GDM1 (cell line): ENCODE measurements around the gene TRMO.
A peak's percentile ranks its signal among the peaks of the same experiment; 100 is the strongest.

Experiments
- DNase-seq: peaks from one replicate; lab custom pipeline; 2025; lab: John Stamatoyannopoulos, UW

Gene TRMO

GRCh38 chr9:97903177-97903576 is 19.1 kb downstream of the TRMO start:
- DNase-seq = no peak

- DNase-seq = peak; percentile 13
These were observed 21.3 kb downstream of the TRMO start for GRCh38 chr9:97900738-97901565.

- DNase-seq = no peak
These were observed 22.1 kb downstream of the TRMO start for GRCh38 chr9:97900103-97900737.

- DNase-seq = no peak
These were observed 26.5 kb downstream of the TRMO start for GRCh38 chr9:97895695-97896332.

- DNase-seq = no peak
These were observed 27.1 kb downstream of the TRMO start for GRCh38 chr9:97895211-97895610.

- DNase-seq = no peak
These were observed 29.9 kb downstream of the TRMO start for GRCh38 chr9:97892421-97892820.

GRCh38 chr9:97891736-97892135 is 30.6 kb downstream of the TRMO start:
- no peak for DNase-seq

- DNase-seq = no peak
These were observed 32.1 kb downstream of the TRMO start for GRCh38 chr9:97889941-97890887.

- no peak for DNase-seq
These were observed 42.0 kb downstream of the TRMO start for GRCh38 chr9:97880336-97880735.

- no peak for DNase-seq
These were observed 46.2 kb downstream of the TRMO start for GRCh38 chr9:97876061-97876460.

- DNase-seq = no peak
These were observed 47.2 kb downstream of the TRMO start for GRCh38 chr9:97875111-97875510.

GRCh38 chr9:97874624-97875023 is 47.7 kb downstream of the TRMO start:
- no peak for DNase-seq

GRCh38 chr9:97873882-97874281 is 48.4 kb downstream of the TRMO start:
- no peak for DNase-seq

- DNase-seq = no peak
These were observed 48.9 kb downstream of the TRMO start for GRCh38 chr9:97873425-97873824.

- no peak for DNase-seq
These were observed 53.4 kb downstream of the TRMO start for GRCh38 chr9:97868859-97869258.

GRCh38 chr9:97866848-97867247 is 55.5 kb downstream of the TRMO start:
- no peak for DNase-seq

GRCh38 chr9:97866300-97866699 is 56.0 kb downstream of the TRMO start:
- DNase-seq = no peak

GRCh38 chr9:97864396-97864795 is 57.9 kb downstream of the TRMO start:
- no peak for DNase-seq

GRCh38 chr9:97863314-97863713 is 59.0 kb downstream of the TRMO start:
- DNase-seq = no peak

- no peak for DNase-seq
These were observed 61.2 kb downstream of the TRMO start for GRCh38 chr9:97861148-97861475.

- no peak for DNase-seq
These were observed 61.7 kb downstream of the TRMO start for GRCh38 chr9:97860451-97861147.

GRCh38 chr9:97859346-97859745 is 63.0 kb downstream of the TRMO start:
- no peak for DNase-seq
